NB4 (cell line): ENCODE results near the gene ENOX1.

ENCODE experiments used
- POLR2A ChIP-seq: IDR thresholded peaks from 2 replicates; pipeline ENCODE4 v1.6.1; 2011; ENCODE audit warnings: mild to moderate bottlenecking; ENCODE audit not compliant: insufficient read length; ENCODE audit errors: extremely low read depth
- TF ChIP-seq, protein P1 (sequence below): IDR thresholded peaks from 2 replicates; pipeline ENCODE4 v1.6.1; 2011; ENCODE audit warnings: low read depth, low read length
- TF ChIP-seq, protein P2 (sequence below): IDR thresholded peaks from one replicate; pipeline ENCODE4 v1.5.1; 2012; ENCODE audit warnings: low read depth, low read length

DNA sequence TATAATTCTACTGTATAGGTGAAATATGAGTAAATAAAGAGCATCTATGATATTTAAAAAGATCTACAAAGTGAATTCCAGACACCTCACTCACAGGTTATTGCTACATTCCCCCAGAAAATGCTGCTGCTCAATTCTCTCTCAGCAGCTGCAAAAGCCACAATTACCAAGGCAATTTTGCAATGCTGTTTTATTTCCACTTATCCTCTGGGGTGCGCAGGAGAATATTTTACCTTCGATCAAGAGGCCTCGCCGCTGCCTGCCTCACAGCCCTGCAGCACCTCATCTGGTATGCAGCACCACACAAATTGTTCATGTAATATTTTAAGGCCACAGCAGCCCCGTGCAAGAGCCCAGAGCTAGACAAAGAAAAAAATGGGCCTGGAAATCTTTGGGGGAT is 430.2 kb downstream of the ENOX1 start:
- TF ChIP-seq, protein P1, sequence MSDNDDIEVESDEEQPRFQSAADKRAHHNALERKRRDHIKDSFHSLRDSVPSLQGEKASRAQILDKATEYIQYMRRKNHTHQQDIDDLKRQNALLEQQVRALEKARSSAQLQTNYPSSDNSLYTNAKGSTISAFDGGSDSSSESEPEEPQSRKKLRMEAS = no peak
- TF ChIP-seq, protein P2, sequence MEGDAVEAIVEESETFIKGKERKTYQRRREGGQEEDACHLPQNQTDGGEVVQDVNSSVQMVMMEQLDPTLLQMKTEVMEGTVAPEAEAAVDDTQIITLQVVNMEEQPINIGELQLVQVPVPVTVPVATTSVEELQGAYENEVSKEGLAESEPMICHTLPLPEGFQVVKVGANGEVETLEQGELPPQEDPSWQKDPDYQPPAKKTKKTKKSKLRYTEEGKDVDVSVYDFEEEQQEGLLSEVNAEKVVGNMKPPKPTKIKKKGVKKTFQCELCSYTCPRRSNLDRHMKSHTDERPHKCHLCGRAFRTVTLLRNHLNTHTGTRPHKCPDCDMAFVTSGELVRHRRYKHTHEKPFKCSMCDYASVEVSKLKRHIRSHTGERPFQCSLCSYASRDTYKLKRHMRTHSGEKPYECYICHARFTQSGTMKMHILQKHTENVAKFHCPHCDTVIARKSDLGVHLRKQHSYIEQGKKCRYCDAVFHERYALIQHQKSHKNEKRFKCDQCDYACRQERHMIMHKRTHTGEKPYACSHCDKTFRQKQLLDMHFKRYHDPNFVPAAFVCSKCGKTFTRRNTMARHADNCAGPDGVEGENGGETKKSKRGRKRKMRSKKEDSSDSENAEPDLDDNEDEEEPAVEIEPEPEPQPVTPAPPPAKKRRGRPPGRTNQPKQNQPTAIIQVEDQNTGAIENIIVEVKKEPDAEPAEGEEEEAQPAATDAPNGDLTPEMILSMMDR = no peak
- no peak for TF ChIP-seq POLR2A
